ENCODE measurements around the gene RNPEP. TPM values are rescaled to one million over a fixed set of nuclear protein-coding genes. Genes with fewer than 3 reads are reported as not detected.

Gene RNPEP
- total RNA-seq, 1 experiment from 2014 or later, result 57.4 TPM

DNA sequence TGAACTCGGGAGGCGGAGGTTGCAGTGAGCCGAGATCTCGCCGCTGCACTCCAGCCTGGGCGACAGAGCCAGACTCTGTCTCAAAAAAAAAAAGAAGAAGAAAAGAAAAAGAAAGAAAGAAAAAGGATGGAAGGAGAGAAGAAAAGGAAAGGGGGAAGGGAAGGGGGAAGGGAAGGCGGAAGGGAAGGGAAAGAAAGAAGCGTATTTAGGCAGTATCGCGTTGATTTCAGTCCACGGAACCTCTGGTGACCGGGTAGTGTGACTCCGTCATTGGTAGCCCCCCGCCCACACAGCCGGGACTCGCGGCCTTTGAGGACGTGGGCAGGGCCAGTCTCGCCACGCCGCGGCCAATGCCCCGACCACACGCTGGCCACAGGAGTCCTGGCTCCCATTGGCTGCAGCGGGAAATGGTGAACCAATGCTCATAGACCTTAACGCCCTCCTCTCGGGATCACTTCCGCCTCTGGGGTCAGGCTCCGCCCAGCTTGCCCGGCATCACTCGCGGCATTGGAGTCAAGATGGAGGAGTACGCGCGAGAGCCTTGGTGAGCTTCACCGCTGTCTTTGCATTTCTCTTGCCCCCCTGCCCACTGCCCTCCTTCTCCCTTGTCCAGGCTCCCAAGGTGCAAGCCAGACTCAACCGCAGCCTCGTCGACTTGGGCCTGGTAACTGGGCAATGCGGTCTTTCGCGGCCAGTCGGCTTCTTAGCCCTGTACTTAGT lies 27.3 kb upstream of the RNPEP start, which contains the start of gene TIMM17A (continued):
- TF ChIP-seq, protein P1, sequence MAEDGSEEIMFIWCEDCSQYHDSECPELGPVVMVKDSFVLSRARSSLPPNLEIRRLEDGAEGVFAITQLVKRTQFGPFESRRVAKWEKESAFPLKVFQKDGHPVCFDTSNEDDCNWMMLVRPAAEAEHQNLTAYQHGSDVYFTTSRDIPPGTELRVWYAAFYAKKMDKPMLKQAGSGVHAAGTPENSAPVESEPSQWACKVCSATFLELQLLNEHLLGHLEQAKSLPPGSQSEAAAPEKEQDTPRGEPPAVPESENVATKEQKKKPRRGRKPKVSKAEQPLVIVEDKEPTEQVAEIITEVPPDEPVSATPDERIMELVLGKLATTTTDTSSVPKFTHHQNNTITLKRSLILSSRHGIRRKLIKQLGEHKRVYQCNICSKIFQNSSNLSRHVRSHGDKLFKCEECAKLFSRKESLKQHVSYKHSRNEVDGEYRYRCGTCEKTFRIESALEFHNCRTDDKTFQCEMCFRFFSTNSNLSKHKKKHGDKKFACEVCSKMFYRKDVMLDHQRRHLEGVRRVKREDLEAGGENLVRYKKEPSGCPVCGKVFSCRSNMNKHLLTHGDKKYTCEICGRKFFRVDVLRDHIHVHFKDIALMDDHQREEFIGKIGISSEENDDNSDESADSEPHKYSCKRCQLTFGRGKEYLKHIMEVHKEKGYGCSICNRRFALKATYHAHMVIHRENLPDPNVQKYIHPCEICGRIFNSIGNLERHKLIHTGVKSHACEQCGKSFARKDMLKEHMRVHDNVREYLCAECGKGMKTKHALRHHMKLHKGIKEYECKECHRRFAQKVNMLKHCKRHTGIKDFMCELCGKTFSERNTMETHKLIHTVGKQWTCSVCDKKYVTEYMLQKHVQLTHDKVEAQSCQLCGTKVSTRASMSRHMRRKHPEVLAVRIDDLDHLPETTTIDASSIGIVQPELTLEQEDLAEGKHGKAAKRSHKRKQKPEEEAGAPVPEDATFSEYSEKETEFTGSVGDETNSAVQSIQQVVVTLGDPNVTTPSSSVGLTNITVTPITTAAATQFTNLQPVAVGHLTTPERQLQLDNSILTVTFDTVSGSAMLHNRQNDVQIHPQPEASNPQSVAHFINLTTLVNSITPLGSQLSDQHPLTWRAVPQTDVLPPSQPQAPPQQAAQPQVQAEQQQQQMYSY (CRISPR knock-in tag; IDR thresholded peaks at IDR 0.05), result peak; percentile 48; the same call in 1 of the 2 replicates
- TF ChIP-seq TCF7 (CRISPR knock-in tag; IDR thresholded peaks at IDR 0.05; ENCODE audit: low read depth) (no peak), ZNF532 (CRISPR knock-in tag; IDR thresholded peaks at IDR 0.05; ENCODE audit: borderline replicate concordance) (no peak), MAX (CRISPR knock-in tag; IDR thresholded peaks at IDR 0.05) (peak; percentile 89), ZNF281 (CRISPR knock-in tag; IDR thresholded peaks at IDR 0.05) (no peak)

DNA sequence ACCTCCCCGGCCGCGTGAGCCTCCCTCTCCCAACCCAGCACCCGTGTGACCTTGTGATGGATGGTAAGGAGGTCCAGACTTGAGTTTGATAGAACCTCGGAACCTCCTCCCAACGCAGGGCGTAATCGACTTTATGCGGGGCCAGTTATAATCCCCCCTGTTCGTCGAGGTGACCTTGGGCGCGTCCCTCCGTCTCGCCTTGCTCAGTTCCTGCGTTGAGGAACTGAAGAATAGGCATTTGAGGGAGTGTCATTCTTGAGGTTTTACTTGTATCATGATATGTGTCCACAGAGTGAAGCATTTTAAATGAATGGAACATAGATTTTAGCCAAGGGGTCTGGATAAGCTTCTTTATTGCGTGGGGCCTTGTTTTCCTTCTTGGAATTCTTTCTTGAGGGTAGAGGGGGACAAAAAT lies 26.7 kb upstream of the RNPEP start:
- no peak for DNase-seq (ENCODE audit: low spot score)
- ChIA-PET CTCF (interaction anchor here (1.0 to 4.5 kb wide), 5 partner anchors 10 to 78 kb away, joined by 3 to 38 read pairs (median 9); partner anchors contain the start of genes ELF3 and LMOD1), POLR2A (interaction anchor here (0.9 to 2.5 kb wide), 6 partner anchors 9 to 62 kb away, joined by 3 to 14 read pairs (median 4); partner anchors contain the start of genes ELF3 and LMOD1)
- ATAC-seq, result peak; percentile 53
- H3K9me3 Mint-ChIP-seq, result no peaks in the 10 kb centered on the region
- TF ChIP-seq, protein P2, sequence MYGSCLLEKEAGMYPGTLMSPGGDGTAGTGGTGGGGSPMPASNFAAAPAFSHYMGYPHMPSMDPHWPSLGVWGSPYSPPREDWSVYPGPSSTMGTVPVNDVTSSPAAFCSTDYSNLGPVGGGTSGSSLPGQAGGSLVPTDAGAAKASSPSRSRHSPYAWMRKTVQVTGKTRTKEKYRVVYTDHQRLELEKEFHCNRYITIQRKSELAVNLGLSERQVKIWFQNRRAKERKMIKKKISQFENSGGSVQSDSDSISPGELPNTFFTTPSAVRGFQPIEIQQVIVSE (CRISPR knock-in tag; IDR thresholded peaks at IDR 0.05; ENCODE audit: borderline replicate concordance), result no peak
- TF ChIP-seq, protein P3, sequence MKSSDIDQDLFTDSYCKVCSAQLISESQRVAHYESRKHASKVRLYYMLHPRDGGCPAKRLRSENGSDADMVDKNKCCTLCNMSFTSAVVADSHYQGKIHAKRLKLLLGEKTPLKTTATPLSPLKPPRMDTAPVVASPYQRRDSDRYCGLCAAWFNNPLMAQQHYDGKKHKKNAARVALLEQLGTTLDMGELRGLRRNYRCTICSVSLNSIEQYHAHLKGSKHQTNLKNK (CRISPR knock-in tag; IDR thresholded peaks at IDR 0.05), result no peak
- 0 out of 2 replicates have a peak, but pooled peaks have one; percentile 5 for TF ChIP-seq ARID4B (CRISPR knock-in tag; IDR thresholded peaks at IDR 0.05; ENCODE audit: borderline replicate concordance)
- TF ChIP-seq, protein P4, sequence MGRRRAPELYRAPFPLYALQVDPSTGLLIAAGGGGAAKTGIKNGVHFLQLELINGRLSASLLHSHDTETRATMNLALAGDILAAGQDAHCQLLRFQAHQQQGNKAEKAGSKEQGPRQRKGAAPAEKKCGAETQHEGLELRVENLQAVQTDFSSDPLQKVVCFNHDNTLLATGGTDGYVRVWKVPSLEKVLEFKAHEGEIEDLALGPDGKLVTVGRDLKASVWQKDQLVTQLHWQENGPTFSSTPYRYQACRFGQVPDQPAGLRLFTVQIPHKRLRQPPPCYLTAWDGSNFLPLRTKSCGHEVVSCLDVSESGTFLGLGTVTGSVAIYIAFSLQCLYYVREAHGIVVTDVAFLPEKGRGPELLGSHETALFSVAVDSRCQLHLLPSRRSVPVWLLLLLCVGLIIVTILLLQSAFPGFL (CRISPR knock-in tag; IDR thresholded peaks at IDR 0.05; ENCODE audit: borderline replicate concordance), result no peak
- H3K27me3 Mint-ChIP-seq (ENCODE audit: low read depth), result no peaks in the 10 kb centered on the region
- H3K27ac Mint-ChIP-seq, result peak overlapping the region; percentile 98
- peaks cover 10% of the 10 kb centered on the region for H3K4me1 Mint-ChIP-seq
- H3K36me3 Mint-ChIP-seq, result peaks cover 31% of the 10 kb centered on the region
- H3K4me3 Mint-ChIP-seq, result peak overlapping the region; percentile 97

Measured in WTC11 (cell line).